HFF-Myc (cell line): Measurements from ENCODE around the gene BOD1L1.

ENCODE experiments used
- DNase-seq: peaks from one replicate; pipeline ENCODE4 v3.0.0-alpha.2; 2011; ENCODE audit warnings: low read depth; ENCODE audit errors: extremely low read depth
- H3K4me3 ChIP-seq: replicated peaks from 2 replicates; pipeline ENCODE4 v1.5.1; 2011; ENCODE audit warnings: low read depth, mild to moderate bottlenecking, control low read depth, low read length
- TF ChIP-seq, protein P1 (sequence below): IDR thresholded peaks from 2 replicates; pipeline ENCODE4 v1.5.1; 2012; ENCODE audit warnings: mild to moderate bottlenecking, low read depth, low read length, control low read depth; ENCODE audit errors: missing control alignments

The BOD1L1 gene

DNA sequence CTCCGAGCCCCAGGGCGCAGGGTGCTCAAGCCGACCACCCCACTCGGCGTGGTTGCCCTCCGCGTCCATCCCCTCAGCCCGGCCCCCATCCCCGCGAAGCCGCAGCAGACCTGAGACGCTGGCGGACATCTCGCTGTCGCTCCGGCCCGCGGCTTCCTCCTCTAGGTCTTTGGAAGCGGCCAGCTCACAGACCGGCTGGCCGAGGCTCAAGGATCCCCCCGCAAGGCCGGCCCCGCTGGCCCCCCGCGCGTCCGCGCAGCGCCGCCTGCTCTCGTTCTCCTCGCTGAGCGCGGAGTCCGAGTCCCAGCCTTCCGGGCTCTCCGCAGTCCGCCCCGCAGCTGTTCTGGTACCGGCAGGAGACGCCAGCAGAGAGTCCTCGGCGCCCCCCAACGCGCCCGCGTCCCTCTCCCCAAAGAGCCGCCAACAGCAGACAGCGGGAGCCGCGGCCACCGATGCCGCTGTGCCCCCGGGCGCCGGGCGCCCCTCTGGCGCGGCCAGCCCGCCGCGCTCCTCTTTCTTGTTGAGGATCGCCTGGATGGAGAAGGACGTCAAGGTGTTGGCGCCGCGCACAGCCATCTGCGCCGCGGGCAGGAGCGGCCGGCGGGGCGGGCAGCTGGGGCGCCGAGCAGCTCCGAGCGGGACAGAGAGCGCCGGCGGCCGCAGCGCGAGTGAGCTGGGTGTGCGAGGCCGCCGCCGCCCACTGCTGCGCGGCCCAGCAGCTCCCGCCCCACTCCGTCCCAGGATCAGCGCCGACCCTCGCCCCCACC, 83.5 kb downstream of the BOD1L1 start, which contains the start of gene NKX3-2:
TSS of gene NKX3-2 (minus strand) at position 670 of the 767 bp plus-strand sequence. CDS start at position 576, 94 bp downstream.
- H3K4me3 ChIP-seq: peak within 1 kb of the TSS; percentile 47
- DNase-seq: no peak
- TF ChIP-seq, protein P1, sequence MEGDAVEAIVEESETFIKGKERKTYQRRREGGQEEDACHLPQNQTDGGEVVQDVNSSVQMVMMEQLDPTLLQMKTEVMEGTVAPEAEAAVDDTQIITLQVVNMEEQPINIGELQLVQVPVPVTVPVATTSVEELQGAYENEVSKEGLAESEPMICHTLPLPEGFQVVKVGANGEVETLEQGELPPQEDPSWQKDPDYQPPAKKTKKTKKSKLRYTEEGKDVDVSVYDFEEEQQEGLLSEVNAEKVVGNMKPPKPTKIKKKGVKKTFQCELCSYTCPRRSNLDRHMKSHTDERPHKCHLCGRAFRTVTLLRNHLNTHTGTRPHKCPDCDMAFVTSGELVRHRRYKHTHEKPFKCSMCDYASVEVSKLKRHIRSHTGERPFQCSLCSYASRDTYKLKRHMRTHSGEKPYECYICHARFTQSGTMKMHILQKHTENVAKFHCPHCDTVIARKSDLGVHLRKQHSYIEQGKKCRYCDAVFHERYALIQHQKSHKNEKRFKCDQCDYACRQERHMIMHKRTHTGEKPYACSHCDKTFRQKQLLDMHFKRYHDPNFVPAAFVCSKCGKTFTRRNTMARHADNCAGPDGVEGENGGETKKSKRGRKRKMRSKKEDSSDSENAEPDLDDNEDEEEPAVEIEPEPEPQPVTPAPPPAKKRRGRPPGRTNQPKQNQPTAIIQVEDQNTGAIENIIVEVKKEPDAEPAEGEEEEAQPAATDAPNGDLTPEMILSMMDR: no peak

DNA sequence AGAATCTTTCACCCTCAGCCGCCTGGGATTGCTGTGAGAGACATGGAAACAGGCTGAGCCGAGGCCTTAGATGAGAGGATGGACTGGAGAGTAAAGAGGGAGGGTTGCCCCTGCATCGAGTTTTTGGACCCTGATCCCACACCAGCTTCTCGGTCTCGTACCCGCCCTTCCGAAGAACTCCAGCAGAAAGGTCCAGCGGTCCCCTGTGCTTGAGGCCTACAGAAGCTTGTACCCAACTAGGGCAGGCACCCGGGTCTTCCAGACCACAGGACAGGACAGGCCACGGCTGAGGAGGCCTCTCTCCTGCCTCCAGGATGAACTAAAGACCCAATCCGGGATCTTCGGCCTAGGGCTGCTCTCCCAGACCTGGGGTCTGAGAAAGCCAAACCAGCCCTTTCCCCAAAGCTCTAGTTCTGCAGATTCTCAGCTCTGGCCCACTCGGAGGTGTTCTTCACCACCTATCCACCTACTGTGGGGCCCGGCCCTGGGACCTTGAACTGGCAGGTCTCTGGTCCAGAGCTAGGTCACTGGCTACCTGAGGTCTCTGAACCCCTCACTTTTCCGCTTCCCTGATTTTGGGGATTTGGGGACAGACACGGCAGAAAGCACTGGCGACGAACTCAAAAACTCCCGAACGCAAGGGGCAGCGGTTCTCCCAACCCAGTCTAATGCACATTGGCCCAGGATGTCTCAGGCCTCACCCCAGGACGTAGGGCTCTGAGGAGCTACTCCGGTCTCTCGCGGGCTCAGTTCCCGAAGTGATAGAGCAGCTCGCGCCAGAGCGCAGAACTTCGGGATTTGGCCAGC, 84.3 kb downstream of the BOD1L1 start:
- TF ChIP-seq, protein P1: no peak
- H3K4me3 ChIP-seq: no peak overlapping the region
- no peak for DNase-seq

DNA sequence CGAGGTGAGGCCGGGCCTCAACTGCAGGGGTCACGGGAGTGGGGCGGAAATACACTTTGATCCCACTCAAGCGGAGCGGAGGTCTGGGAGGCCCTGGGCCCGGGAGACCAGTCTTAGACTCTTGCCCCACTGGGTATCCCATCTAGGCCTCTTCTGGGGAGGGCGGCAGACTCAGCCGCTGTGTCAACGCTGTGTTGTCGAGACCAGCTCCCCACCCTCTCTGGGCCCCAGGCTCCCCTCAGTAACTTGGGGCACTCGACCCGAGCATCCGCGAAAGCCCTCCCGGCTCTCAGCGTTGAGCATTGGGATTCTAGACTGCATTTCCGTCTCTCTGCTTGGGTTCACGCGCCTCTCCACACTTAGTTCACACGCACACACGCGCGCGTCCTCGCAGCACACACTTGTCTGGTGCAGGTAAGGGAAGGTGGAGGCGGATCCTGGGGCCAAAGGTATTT, 84.9 kb downstream of the BOD1L1 start:
- TF ChIP-seq, protein P1: no peak
- no peak for DNase-seq
- H3K4me3 ChIP-seq: no peak overlapping the region

DNA sequence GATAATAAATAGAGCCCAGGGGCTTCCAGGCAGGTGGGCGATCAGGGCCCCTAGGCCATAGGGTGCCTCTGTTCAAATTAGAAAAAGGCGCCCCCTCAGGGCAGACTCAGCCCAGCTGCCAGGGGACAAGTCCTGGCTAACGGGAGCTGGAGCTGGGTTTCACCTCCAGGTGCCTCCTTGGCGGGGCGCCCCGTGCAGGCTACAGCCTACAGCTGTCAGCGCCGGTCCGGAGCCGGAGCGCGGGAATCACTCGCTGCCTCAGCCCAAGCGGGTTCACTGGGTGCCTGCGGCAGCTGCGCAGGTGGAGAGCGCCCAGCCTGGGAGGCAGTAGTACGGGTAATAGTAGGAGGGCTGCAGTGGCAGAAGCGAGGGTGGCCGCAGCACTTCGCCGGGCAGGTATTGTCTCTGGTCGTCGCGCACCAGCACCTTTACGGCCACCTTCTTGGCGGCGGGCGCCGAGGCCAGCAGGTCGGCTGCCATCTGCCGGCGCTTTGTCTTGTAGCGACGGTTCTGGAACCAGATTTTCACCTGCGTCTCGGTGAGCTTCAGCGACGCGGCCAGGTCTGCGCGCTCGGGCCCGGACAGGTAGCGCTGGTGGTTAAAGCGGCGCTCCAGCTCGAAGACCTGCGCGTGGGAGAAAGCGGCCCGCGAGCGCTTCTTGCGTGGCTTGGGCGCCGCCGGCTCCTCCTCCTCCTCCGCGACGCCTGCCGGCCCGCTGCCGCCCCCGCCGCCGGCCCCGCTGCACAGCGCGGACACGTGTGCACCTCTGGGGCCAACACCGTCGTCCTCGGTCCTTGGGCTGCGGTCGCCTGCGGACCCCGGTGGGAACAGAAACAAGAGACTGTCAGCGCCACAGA, 85.6 kb downstream of the BOD1L1 start:
- TF ChIP-seq, protein P1: no peak
- DNase-seq: no peak
- no peak overlapping the region for H3K4me3 ChIP-seq

- no peak for DNase-seq
- H3K4me3 ChIP-seq: no peak overlapping the region
- TF ChIP-seq, protein P1: no peak
Observed at GRCh38 chr4:13541176-13541604, 86.3 kb downstream of the BOD1L1 start.
